Measurements from ENCODE around the gene GRPEL2.
A peak's percentile ranks its signal among the peaks of the same experiment; 100 is the strongest.

GRPEL2 gene, protein sequence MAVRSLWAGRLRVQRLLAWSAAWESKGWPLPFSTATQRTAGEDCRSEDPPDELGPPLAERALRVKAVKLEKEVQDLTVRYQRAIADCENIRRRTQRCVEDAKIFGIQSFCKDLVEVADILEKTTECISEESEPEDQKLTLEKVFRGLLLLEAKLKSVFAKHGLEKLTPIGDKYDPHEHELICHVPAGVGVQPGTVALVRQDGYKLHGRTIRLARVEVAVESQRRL

DNA sequence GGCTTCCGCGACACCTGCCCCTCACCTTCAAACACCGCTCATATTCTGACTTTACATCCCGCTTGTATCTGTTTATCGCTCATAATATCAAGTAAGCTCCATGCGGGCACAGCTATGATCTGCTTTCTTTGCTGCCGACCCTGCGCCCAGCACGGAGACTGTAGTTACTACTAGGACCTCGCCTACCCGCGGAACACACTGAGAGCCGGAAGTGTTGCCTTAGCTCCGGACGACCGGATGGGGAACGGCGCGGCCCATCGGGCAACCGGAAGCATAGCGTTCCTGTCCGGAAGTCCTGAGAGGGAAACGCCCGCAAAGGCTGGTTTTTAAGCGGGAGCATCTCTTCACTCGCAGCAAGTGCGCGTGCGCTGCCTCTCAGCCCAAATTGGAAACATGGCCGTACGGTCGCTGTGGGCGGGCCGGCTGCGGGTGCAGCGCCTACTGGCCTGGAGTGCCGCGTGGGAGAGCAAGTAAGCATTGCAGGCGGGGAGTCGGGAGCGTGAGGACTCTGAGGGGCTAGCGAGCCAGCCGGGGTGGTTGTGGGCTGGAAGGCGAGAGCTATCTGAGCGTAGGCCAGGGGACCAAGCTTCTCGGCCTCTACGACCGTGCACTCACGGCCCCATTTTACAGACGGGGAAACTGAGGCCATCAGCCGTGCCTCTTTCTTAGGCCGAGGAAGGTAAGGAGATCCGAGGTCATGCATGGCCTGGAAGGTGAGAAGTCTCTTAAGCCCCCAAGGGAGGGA lies at the start of gene GRPEL2:
GRPEL2 (plus strand) TSS at position 353 of the 745 bp plus-strand sequence; CDS start at position 394, 41 bp downstream.
- Histone ChIP-seq H3K4me3 (peak within 1 kb of the TSS; percentile 87), H3K36me3 (replicated peaks) (peaks cover 39% of the 10 kb centered on the region), H3K9me3 (no peaks in the 10 kb centered on the region), H3K27me3 (ENCODE audit: low read depth) (no peaks in the 10 kb centered on the region), H3K4me1 (peaks cover 13% of the 10 kb centered on the region)
- peak; percentile 95 to 96 for DNase-seq (ENCODE audit: low spot score in 2 of 2)
- in situ Hi-C loops (cut with MboI; ENCODE audit: low sequenced_read_pairs), result no loop called here

DNA sequence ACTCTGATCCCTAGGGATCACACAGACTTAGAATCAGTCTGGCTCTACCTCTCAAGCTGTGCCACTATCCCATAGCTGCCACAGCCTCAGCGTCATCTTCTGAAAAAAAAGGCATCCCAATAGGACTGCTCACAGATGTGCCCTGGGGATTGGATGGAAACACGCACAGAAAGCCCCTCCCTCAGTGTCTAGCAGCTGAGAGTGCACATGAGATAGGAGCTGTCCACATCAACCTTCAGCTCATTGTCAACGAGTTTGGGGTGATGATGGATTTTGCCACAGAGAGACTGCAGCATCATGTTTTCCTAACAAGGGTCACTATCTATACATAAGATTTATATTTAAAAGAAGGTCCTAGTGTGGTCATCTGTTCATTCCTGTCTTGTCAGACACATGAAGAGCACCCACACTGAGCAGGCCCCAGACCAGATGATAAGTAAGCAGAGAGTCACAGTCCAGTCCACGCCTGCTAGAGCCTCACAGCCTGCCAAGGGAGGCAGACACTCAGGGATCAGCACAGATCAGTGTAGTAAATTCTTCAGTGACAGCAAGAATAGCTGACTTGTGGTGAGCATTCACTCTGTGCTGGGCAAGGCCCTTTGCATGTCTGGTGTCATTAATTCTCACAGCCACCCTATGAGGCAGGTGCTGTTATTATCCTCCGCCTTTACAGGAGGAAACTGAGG lies 47.8 kb upstream of the GRPEL2 start:
- Histone ChIP-seq H3K4me3 (no peak overlapping the region), H3K9me3 (no peaks in the 10 kb centered on the region), H3K27me3 (ENCODE audit: low read depth) (peaks cover 9% of the 10 kb centered on the region), H3K36me3 (replicated peaks) (no peaks in the 10 kb centered on the region), H3K4me1 (no peaks in the 10 kb centered on the region)
- no peak for DNase-seq (ENCODE audit: low spot score in 2 of 2)
- in situ Hi-C loops (cut with MboI; ENCODE audit: low sequenced_read_pairs), result no loop called here

DNA sequence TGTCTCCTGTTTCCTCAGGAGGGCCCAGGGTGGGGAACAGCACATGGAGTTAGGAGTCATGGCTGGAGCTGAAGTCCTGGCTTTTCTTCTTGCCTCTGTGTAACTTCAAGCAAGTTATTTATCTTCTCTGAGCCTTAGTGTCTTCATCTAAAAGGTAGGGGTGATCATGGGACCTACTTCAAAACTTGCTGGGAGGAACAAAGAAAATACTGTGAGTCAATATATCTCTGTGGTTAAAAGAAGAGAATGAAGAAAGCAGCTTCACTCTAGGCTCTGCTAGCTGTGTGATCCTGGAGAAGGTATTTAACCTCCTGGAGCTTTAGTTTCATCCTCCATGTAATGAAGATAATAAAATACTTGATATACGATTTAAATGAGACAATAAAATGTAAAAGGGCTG lies 47.1 kb upstream of the GRPEL2 start:
- Histone ChIP-seq H3K4me3 (no peak overlapping the region), H3K36me3 (replicated peaks) (no peaks in the 10 kb centered on the region), H3K9me3 (no peaks in the 10 kb centered on the region), H3K27me3 (ENCODE audit: low read depth) (peaks cover 6% of the 10 kb centered on the region), H3K4me1 (no peaks in the 10 kb centered on the region)
- DNase-seq (ENCODE audit: low spot score in 2 of 2), result no peak
- in situ Hi-C loops (cut with MboI; ENCODE audit: low sequenced_read_pairs), result no loop called here

DNA sequence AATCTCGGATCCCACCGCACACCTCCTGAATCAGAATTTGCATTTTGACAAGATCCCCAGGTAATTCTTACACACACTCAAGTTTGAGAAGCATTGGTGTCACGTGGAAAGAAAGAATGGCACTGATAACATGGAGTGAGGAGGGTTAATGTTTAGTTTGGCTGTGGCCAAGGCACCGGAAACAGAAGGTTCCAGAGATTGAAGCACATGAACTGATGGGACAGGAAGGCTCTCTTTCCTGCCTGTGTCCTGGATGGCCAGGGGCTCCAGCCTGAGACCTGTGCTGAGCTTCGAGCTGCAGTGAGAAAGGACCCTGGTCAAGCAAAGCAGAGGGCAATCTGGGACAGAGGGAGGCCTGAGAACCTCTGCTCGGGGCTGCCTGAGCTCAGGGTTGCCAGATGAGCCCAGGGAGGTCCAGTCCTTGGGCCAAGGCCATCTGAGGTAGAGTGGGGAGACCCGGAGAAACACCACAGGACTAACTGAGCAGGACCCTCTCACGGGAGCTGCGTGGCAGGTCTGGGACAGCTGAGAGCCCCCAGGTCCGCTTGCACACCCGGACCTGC lies 46.4 kb upstream of the GRPEL2 start:
- DNase-seq (ENCODE audit: low spot score in 2 of 2), result no peak
- in situ Hi-C loops (cut with MboI; ENCODE audit: low sequenced_read_pairs), result no loop called here
- Histone ChIP-seq H3K4me3 (no peak overlapping the region), H3K4me1 (no peaks in the 10 kb centered on the region), H3K27me3 (ENCODE audit: low read depth) (peaks cover 6% of the 10 kb centered on the region), H3K9me3 (no peaks in the 10 kb centered on the region), H3K36me3 (replicated peaks) (no peaks in the 10 kb centered on the region)

DNA sequence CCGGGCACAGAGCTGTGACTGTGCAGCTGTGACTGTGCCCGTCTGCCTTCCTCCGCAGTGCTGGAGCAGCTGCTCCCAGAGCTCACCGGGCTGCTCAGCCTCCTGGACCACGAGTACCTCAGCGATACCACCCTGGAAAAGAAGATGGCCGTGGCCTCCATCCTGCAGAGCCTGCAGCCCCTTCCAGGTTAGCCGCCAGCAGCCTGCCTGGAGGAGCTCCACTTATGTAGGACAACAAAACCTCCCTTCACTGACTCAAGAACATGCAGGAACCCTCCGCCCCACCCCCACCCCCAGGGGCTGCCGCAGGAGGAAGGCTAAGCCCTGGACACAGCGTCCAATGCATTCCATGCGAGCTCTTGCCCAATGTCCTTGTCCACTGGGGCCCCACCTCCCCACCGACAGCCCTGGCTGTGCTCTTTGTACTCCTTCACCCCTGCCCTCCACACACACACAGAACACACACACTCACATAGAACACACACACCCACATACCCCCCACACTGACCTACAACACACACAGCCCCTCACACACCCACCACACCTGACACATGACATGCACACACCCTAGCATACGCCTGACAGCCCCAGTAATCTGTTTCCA lies 45.7 kb upstream of the GRPEL2 start:
- DNase-seq (ENCODE audit: low spot score in 2 of 2), result no peak
- no peaks in the 10 kb centered on the region for H3K4me1 ChIP-seq
- peaks cover 6% of the 10 kb centered on the region for H3K27me3 ChIP-seq (ENCODE audit: low read depth)
- H3K9me3 ChIP-seq, result no peaks in the 10 kb centered on the region
- in situ Hi-C loops (cut with MboI; ENCODE audit: low sequenced_read_pairs), result no loop called here
- no peak overlapping the region for H3K4me3 ChIP-seq
- no peaks in the 10 kb centered on the region for H3K36me3 ChIP-seq (replicated peaks)

DNA sequence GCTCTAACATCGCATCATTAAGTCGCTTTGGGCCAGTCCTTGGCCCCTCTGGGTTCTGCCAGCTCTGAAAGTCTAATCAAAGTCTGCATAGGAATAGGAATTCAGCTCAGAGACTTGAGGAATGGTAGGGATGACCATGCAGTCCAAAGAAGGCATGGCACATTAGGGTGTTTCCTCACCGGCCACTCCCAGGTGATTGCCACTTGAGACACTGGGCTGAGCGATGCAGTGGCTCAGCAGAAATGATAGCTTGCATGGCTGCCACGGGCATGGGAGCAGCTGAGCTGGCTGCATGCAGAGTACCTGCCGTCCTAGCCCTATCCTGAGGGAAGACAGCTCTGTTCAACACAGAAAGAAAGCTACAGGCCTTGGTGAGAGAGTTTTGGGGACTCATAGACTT lies 44.9 kb upstream of the GRPEL2 start:
- H3K4me1 ChIP-seq, result no peaks in the 10 kb centered on the region
- no peaks in the 10 kb centered on the region for H3K9me3 ChIP-seq
- peaks cover 4% of the 10 kb centered on the region for H3K27me3 ChIP-seq (ENCODE audit: low read depth)
- no peak overlapping the region for H3K4me3 ChIP-seq
- no peak for DNase-seq (ENCODE audit: low spot score in 2 of 2)
- no peaks in the 10 kb centered on the region for H3K36me3 ChIP-seq (replicated peaks)
- in situ Hi-C loops (cut with MboI; ENCODE audit: low sequenced_read_pairs), result no loop called here

DNA sequence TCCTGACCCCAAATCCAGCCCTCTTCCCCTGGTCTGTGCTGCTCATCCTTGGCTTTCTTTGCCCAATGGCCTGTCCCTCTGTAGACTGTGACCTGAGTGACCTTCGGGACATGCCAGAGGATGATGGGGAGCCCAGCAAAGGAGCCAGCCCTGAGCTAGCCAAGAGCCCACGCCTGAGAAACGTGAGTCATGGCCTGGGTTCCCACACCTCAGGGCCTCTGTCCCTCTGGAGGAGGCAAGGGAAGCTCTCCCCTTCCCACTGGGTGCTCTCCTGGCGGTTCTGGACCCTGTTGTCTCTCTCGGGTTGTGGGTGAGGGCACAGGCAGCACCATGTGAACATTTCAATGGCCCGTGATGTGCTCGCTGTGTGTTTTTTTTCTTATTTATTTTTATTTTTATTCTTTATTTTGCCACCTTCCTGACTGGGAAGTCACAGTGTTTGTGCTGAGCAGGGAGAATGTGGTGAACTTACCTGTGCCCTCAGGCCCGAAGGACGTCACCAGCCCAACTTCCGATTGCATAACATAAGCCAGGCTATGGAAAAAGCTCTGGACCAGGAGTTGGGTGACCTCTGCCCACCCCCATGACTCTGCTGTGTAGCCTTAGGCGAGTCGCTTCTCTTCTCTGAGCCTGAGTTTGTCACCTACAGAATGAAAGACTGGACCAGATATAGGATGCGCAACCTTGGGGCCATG lies 44.1 kb upstream of the GRPEL2 start:
- in situ Hi-C loops (cut with MboI; ENCODE audit: low sequenced_read_pairs), result no loop called here
- H3K4me1 ChIP-seq, result no peaks in the 10 kb centered on the region

DNA sequence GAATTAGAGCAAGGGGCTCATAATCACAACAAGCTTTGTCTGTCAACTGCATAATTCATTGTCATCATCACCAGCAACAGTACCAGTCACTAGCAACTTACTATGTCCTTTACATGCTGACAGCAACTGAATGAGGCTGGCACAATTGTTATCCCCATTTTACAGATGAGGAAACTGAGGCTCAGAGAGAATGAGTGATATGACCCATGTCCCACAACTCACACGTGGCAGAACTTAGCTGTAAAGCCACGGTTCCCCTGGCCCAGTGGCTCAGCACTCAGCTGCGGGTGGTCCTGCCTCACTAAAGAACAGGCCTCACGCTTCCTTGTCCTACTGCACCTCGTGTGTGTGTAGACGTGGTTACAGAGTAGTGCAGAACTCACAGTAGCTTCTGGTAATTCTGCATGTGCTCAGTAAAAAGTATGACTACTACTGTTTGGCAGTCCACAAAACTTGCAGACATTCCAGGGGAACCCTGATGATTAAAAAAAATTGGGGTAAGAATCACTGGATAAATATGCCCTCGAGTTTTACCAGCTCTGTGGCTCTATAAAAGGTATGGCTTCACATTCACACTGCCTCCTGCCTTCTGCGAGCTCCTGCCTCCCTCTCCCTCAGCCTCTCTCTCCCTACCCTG lies 43.4 kb upstream of the GRPEL2 start:
- Histone ChIP-seq H3K4me3 (no peak overlapping the region), H3K36me3 (replicated peaks) (no peaks in the 10 kb centered on the region), H3K27me3 (ENCODE audit: low read depth) (no peaks in the 10 kb centered on the region; the same call in 1 of the 2 replicates), H3K4me1 (no peaks in the 10 kb centered on the region), H3K9me3 (no peaks in the 10 kb centered on the region)
- in situ Hi-C loops (cut with MboI; ENCODE audit: low sequenced_read_pairs), result no loop called here
- no peak for DNase-seq (ENCODE audit: low spot score in 2 of 2)

More for the DNA sequence above, 44.1 kb upstream of the GRPEL2 start:
- H3K9me3 ChIP-seq, result no peaks in the 10 kb centered on the region
- no peaks in the 10 kb centered on the region; the same call in 1 of the 2 replicates for H3K27me3 ChIP-seq (ENCODE audit: low read depth)
- no peak overlapping the region for H3K4me3 ChIP-seq
- H3K36me3 ChIP-seq (replicated peaks), result no peaks in the 10 kb centered on the region
- DNase-seq (ENCODE audit: low spot score in 2 of 2), result no peak

DNA sequence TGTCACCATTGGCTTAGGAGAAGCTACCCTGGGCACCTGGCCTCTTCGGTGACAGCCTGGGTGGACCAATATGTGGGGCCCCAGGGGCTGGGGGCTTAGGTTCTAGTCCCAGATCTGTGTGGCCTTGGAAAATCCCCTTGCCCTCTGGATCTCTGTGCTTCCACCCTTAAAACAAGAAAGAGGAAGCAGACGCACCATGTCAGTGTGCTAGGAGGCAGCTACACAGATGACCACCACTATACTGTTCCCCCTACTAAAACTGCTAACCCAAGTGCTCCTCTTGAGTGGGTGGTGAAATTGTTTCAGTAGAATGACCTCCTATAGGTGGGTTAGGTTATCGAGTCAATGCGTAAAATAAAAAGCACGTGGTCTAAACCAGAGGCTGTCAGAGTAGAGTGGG lies 42.7 kb upstream of the GRPEL2 start:
- H3K4me3 ChIP-seq, result no peak overlapping the region
- in situ Hi-C loops (cut with MboI; ENCODE audit: low sequenced_read_pairs), result no loop called here
- no peaks in the 10 kb centered on the region; the same call in 1 of the 2 replicates for H3K27me3 ChIP-seq (ENCODE audit: low read depth)
- no peaks in the 10 kb centered on the region for H3K4me1 ChIP-seq
- H3K9me3 ChIP-seq, result no peaks in the 10 kb centered on the region
- no peaks in the 10 kb centered on the region for H3K36me3 ChIP-seq (replicated peaks)
- DNase-seq (ENCODE audit: low spot score in 2 of 2), result no peak

DNA sequence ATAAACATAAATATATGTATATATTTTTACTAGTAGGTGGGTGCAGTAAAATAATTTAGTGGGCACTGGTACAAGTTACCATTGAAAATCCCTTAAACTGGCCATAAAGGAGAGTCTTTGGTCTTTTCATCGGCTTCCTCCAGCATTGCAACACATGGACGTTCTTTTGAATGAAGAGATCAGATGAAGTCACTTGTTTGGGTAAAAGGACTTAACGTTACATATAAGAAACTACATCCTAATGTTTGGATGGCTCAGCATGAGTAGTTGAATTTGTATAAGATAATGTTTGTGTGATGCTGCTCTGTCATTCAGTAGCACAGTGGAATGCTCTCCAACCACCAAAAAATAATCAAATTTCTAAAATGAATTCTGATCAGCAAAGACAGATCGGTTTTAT lies 42.1 kb upstream of the GRPEL2 start:
- Histone ChIP-seq H3K4me3 (no peak overlapping the region), H3K9me3 (no peaks in the 10 kb centered on the region), H3K4me1 (no peaks in the 10 kb centered on the region), H3K36me3 (replicated peaks) (no peaks in the 10 kb centered on the region), H3K27me3 (ENCODE audit: low read depth) (no peaks in the 10 kb centered on the region; the same call in 1 of the 2 replicates)
- in situ Hi-C loops (cut with MboI; ENCODE audit: low sequenced_read_pairs), result no loop called here
- no peak for DNase-seq (ENCODE audit: low spot score in 2 of 2)

DNA sequence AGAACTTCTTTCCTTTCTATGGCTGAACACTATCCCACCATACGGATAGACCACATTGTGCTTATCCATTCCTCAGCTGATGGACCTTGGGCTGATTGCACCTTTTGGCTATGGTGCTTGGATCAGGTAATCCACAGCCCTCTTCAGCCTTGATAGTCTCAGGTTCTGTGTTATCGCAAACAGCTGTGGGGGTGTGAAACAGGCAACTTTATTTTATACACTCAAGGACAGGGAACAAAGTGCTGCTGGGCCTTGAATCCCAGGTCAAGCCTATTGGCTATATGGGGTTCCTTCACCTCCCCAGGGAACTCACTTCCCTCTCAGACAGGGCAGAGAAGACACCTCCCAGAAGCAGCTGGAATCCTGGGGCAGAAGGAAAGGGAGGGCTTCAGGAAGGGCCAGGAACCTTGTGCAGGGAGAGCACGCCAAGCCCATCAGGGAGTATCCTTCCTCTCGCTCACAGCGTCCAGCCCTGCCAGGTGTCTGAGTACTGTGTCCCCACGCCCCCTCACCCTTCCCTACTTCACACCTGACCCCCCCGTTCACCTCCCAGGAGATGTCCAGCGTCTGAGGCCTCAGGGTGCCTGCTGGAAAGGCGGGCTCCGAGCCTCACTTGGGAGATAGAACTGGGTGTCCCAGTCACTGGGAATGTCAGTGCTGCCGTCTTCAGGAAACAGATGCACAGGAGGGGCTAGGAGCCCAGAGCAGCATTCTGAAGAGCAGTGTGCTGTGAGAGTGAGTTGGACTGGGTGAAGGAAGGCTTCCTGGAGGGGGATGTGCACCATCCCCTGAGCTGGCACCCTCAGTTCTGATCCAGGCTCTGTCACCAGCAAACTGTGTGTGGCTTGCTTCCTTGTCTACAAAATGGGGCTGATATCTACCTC lies 40.9 kb upstream of the GRPEL2 start:
- DNase-seq (ENCODE audit: low spot score in 2 of 2), result no peak
- in situ Hi-C loops (cut with MboI; ENCODE audit: low sequenced_read_pairs), result no loop called here
- H3K36me3 ChIP-seq (replicated peaks), result no peaks in the 10 kb centered on the region
- no peaks in the 10 kb centered on the region; the same call in 1 of the 2 replicates for H3K27me3 ChIP-seq (ENCODE audit: low read depth)
- H3K4me3 ChIP-seq, result no peak overlapping the region
- H3K4me1 ChIP-seq, result no peaks in the 10 kb centered on the region
- H3K9me3 ChIP-seq, result no peaks in the 10 kb centered on the region

DNA sequence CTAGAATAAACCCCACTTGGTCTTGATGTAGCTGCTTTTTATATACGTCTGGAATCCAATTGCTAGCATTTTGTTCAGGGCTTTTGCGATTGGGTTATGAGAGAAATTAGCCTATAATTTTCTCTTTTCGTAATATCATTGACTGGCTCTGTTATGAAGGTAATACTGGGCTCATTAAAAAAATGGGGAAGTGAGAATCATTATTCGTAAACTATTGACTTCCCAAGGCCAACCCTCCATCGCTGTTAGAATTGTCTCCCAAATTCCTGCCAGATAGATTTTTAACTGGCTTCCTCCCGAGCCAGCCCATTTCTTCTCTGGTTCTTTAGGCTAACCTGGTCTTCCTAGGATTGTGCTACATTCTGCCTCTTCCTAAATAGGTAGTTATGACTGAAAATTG lies 35.9 kb upstream of the GRPEL2 start:
- no peaks in the 10 kb centered on the region for H3K27me3 ChIP-seq (ENCODE audit: low read depth)
- no peaks in the 10 kb centered on the region for H3K36me3 ChIP-seq (replicated peaks)
- H3K4me1 ChIP-seq, result no peaks in the 10 kb centered on the region
- in situ Hi-C loops (cut with MboI; ENCODE audit: low sequenced_read_pairs), result no loop called here
- H3K4me3 ChIP-seq, result no peak overlapping the region
- H3K9me3 ChIP-seq, result no peaks in the 10 kb centered on the region
- no peak for DNase-seq (ENCODE audit: low spot score in 2 of 2)

Data from HAP-1 (cell line).